ENCODE data around the gene DGKQ. TPM values are rescaled to one million over a fixed set of nuclear protein-coding genes. Genes with fewer than 3 reads are reported as not detected.

The DGKQ gene
- total and polyA plus RNA-seq, 2 of the 13 experiments (the other 11 are each of a cell fraction or from before 2014, with no cell fraction given) = 4.5 to 7.2 TPM

DNA sequence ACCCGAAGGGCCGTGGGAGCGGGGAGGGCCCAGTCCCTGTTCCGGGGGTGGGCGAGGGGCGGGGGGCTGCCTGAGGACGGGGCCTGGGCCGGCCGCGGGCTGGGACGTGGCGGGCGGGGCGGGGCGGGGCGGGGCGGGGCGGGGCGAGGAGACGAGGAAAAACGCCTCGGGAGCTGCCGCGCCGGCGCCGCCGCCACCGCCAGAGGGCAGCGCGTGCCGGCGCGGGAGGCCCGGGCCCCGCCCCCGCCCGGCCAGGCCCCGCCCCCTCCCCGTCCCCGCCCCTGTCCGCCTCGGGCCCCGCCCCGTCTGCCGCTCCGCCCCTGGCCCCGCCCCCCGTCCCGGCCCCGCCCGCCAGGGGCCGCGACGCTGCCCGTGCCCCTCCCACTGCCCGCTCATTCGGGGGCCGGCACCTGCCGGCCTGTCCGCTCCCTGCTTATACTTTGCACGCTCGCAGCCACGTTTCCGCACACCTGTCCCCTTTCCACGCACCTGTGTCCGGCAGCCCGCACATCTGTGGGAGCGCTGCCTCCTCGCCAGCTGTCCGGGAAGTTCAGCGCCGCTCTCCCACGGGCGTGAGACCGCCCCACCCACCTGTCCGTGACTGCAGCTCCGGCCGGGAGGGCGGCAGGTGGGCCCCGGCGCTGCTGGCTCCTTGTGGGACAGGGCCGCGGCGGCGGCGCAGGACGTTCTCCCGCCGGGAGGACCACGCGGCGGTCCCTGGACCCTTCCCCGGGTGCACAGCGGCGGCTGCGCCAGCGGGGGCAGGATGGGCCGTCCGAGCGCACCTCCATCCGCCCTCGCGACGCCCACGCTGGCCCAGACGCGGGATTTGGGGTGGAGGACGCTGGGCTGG, 36.4 kb upstream of the DGKQ start (continued):
- TF ChIP-seq, protein P1, sequence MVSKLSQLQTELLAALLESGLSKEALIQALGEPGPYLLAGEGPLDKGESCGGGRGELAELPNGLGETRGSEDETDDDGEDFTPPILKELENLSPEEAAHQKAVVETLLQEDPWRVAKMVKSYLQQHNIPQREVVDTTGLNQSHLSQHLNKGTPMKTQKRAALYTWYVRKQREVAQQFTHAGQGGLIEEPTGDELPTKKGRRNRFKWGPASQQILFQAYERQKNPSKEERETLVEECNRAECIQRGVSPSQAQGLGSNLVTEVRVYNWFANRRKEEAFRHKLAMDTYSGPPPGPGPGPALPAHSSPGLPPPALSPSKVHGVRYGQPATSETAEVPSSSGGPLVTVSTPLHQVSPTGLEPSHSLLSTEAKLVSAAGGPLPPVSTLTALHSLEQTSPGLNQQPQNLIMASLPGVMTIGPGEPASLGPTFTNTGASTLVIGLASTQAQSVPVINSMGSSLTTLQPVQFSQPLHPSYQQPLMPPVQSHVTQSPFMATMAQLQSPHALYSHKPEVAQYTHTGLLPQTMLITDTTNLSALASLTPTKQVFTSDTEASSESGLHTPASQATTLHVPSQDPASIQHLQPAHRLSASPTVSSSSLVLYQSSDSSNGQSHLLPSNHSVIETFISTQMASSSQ (IDR thresholded peaks at IDR 0.05; ENCODE audit: low read depth) = no peak
- TF ChIP-seq, protein P1 (CRISPR knock-in tag; IDR thresholded peaks at IDR 0.05; ENCODE audit: borderline replicate concordance) = no peak
- TF ChIP-seq GABPB1 (CRISPR knock-in tag; IDR thresholded peaks at IDR 0.05) (no peak), ZNF678 (CRISPR knock-in tag; IDR thresholded peaks at IDR 0.05) (no peak), FOSL2 (CRISPR knock-in tag; IDR thresholded peaks at IDR 0.05) (no peak), ZNF720 (CRISPR knock-in tag; IDR thresholded peaks at IDR 0.05) (no peak), DNMT1 (CRISPR knock-in tag; IDR thresholded peaks at IDR 0.05) (peak; percentile 86), ZNF17 (CRISPR knock-in tag; IDR thresholded peaks at IDR 0.05) (no peak), EZH2 (conservative IDR thresholded peaks at IDR 0.05; ENCODE audit: low read depth, low read length) (no peak), ZNF7 (CRISPR knock-in tag; IDR thresholded peaks at IDR 0.05) (no peak), POGZ (CRISPR knock-in tag; IDR thresholded peaks at IDR 0.05) (no peak), SPEN (CRISPR knock-in tag; IDR thresholded peaks at IDR 0.05; ENCODE audit: low read depth) (peak; percentile 45; the same call in 1 of the 2 replicates), ZNF468 (CRISPR knock-in tag; IDR thresholded peaks at IDR 0.05) (no peak), ZSCAN22 (CRISPR knock-in tag; IDR thresholded peaks at IDR 0.05) (no peak), NFE2L1 (CRISPR knock-in tag; IDR thresholded peaks at IDR 0.05; ENCODE audit: borderline replicate concordance) (no peak), MIXL1 (CRISPR knock-in tag; IDR thresholded peaks at IDR 0.05) (no peak), ZNF83 (CRISPR knock-in tag; IDR thresholded peaks at IDR 0.05; ENCODE audit: borderline replicate concordance) (no peak), ZNF333 (CRISPR knock-in tag; IDR thresholded peaks at IDR 0.05; ENCODE audit: borderline replicate concordance) (peak; percentile 34; the same call in 1 of the 2 replicates)
- TF ChIP-seq, protein P2, sequence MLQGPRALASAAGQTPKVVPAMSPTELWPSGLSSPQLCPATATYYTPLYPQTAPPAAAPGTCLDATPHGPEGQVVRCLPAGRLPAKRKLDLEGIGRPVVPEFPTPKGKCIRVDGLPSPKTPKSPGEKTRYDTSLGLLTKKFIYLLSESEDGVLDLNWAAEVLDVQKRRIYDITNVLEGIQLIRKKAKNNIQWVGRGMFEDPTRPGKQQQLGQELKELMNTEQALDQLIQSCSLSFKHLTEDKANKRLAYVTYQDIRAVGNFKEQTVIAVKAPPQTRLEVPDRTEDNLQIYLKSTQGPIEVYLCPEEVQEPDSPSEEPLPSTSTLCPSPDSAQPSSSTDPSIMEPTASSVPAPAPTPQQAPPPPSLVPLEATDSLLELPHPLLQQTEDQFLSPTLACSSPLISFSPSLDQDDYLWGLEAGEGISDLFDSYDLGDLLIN (CRISPR knock-in tag; IDR thresholded peaks at IDR 0.05; ENCODE audit: borderline replicate concordance) = no peak
- TF ChIP-seq, protein P3, sequence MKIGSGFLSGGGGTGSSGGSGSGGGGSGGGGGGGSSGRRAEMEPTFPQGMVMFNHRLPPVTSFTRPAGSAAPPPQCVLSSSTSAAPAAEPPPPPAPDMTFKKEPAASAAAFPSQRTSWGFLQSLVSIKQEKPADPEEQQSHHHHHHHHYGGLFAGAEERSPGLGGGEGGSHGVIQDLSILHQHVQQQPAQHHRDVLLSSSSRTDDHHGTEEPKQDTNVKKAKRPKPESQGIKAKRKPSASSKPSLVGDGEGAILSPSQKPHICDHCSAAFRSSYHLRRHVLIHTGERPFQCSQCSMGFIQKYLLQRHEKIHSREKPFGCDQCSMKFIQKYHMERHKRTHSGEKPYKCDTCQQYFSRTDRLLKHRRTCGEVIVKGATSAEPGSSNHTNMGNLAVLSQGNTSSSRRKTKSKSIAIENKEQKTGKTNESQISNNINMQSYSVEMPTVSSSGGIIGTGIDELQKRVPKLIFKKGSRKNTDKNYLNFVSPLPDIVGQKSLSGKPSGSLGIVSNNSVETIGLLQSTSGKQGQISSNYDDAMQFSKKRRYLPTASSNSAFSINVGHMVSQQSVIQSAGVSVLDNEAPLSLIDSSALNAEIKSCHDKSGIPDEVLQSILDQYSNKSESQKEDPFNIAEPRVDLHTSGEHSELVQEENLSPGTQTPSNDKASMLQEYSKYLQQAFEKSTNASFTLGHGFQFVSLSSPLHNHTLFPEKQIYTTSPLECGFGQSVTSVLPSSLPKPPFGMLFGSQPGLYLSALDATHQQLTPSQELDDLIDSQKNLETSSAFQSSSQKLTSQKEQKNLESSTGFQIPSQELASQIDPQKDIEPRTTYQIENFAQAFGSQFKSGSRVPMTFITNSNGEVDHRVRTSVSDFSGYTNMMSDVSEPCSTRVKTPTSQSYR (CRISPR knock-in tag; IDR thresholded peaks at IDR 0.05; ENCODE audit: borderline replicate concordance) = no peak
- TF ChIP-seq, protein P4, sequence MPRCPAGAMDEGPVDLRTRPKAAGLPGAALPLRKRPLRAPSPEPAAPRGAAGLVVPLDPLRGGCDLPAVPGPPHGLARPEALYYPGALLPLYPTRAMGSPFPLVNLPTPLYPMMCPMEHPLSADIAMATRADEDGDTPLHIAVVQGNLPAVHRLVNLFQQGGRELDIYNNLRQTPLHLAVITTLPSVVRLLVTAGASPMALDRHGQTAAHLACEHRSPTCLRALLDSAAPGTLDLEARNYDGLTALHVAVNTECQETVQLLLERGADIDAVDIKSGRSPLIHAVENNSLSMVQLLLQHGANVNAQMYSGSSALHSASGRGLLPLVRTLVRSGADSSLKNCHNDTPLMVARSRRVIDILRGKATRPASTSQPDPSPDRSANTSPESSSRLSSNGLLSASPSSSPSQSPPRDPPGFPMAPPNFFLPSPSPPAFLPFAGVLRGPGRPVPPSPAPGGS (CRISPR knock-in tag; IDR thresholded peaks at IDR 0.05) = no peak
